Measurements from ENCODE around the gene GNAI3. TPM values are rescaled to one million over a fixed set of nuclear protein-coding genes. Genes with fewer than 3 reads are reported as not detected.

GNAI3 gene
- total and polyA plus RNA-seq, 2 of the 8 experiments (the other 6 are each of a cell fraction or from before 2014, with no cell fraction given) = 4.0 to 9.8 TPM

- no peak for TF ChIP-seq CHD7 (IDR thresholded peaks at IDR 0.05; ENCODE audit: insufficient replicate concordance, low read length)
- TF ChIP-seq CBX5 (IDR thresholded peaks at IDR 0.05; ENCODE audit: low read depth, low read length) = no peak
- TF ChIP-seq KDM5A (IDR thresholded peaks at IDR 0.05; ENCODE audit: low read length) = no peak
- no peak for TF ChIP-seq BACH1 (IDR thresholded peaks at IDR 0.05; ENCODE audit: low read length)
- TF ChIP-seq KDM4A (IDR thresholded peaks at IDR 0.05; ENCODE audit: low read depth, low read length, severe bottlenecking) = no peak
- TF ChIP-seq CEBPB (IDR thresholded peaks at IDR 0.05; ENCODE audit: low read depth, low read length) = no peak
- TF ChIP-seq SAP30 (IDR thresholded peaks at IDR 0.05; ENCODE audit: insufficient read depth, insufficient replicate concordance, low read length) = no peak
Measured at GRCh38 chr1:109661391-109661790, 113.0 kb downstream of the GNAI3 start (continued).

Measured in H1 (cell line).